Stimulated activated effector memory CD8-positive, alpha-beta T cell treated with anti-CD3 and anti-CD28 coated beads, Interleukin-12 subunit alpha, Interleukin-12 subunit beta, amount 100 ng/mL, for 72 hours (primary cell): Measurements from ENCODE around the gene ZSCAN20.

ENCODE experiments used
- ATAC-seq: fragments of 150-1000 bp; cut with Tn5 transposase; 2 replicates; pipeline ENCODE4 v1.10.0; 2021
- DNase-seq, 2 donors: peaks; one replicate each; pipeline ENCODE4 v3.0.0; 2021 to 2022; ENCODE audit warnings: low spot score in 2 of 2
- H3K27ac Mint-ChIP-seq: one replicate; pipeline ENCODE4 v1.8.0; 2022; ENCODE audit warnings: mild to moderate bottlenecking, mixed read lengths
- H3K36me3 Mint-ChIP-seq: one replicate; pipeline ENCODE4 v1.8.0; 2022; ENCODE audit warnings: mild to moderate bottlenecking, mixed read lengths
- H3K4me1 Mint-ChIP-seq: one replicate; pipeline ENCODE4 v1.8.0; 2022; ENCODE audit warnings: mixed read lengths
- H3K4me3 Mint-ChIP-seq: one replicate; pipeline ENCODE4 v1.8.0; 2022; ENCODE audit warnings: mild to moderate bottlenecking, mixed read lengths
- H3K9me3 Mint-ChIP-seq: one replicate; pipeline ENCODE4 v1.8.0; 2022; ENCODE audit warnings: mixed read lengths

Gene ZSCAN20

GRCh38 chr1:33438364-33439160, 33.9 kb upstream of the ZSCAN20 start:
- DNase-seq (no peak), ATAC-seq (no peak)
- no peak overlapping the region for H3K27ac Mint-ChIP-seq
- H3K4me3 Mint-ChIP-seq: no peak overlapping the region
- no peaks in the 10 kb centered on the region for H3K4me1 Mint-ChIP-seq
- no peaks in the 10 kb centered on the region for H3K36me3 Mint-ChIP-seq
- no peaks in the 10 kb centered on the region for H3K9me3 Mint-ChIP-seq

DNA sequence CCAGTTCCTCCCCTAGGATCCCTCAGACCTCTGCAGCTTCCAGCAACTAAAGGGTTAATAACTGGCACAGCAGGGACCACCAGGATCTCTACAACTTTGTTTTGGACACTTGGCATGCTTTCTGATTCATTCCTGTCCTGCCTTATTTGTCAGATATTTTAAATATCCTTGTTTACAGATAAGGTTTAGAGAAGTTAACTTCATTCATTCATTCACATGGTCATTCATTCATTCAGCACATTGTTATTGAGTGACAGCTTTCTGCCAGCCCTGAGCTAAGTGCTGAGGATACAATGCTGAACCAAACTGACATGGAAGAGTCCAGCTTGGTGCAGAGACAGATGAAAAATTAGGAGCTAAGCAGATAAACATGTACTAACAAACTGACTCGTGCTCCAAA, 32.8 kb upstream of the ZSCAN20 start:
- no peak for DNase-seq
- no peak for ATAC-seq
- Mint-ChIP-seq H3K4me3 (no peak overlapping the region), H3K9me3 (no peaks in the 10 kb centered on the region), H3K4me1 (no peaks in the 10 kb centered on the region), H3K27ac (no peak overlapping the region), H3K36me3 (no peaks in the 10 kb centered on the region)

DNA sequence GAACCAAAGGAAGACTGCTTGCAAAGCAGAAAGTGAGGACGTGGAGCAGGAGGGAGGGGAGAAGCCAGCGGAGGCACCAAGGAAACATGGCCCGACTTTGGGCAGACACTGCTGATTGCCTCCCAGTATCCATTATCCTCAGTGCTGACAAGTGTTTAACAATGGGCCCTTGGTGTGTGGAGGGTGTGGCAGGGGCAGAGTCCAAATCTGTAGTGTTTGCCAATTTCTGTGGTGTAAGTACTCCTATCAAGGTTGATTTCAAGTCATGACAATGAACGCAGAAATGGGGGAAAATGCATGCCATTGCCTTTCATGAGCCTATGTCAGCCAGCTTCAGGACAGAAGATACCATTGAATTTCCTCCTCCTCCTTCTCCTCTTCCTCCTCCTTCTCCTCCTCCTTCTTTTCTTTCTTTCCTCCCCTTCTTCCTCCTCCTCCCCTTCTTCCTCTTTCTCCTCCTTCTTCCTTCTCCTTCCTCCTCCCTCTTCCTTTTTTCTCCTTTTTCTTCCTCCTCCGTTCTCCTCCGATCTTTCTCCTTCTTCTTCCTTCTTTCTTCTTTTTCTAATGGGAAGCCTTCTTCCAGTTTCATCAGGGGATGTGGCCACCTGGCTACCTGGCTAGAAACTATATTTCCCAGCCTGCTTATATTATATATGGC, 31.2 kb upstream of the ZSCAN20 start:
- no peaks in the 10 kb centered on the region for H3K9me3 Mint-ChIP-seq
- ATAC-seq (no peak), DNase-seq (no peak)
- no peaks in the 10 kb centered on the region for H3K36me3 Mint-ChIP-seq
- H3K4me1 Mint-ChIP-seq: peaks cover 4% of the 10 kb centered on the region
- H3K27ac Mint-ChIP-seq: no peak overlapping the region
- H3K4me3 Mint-ChIP-seq: no peak overlapping the region

GRCh38 chr1:33442141-33442540, 30.3 kb upstream of the ZSCAN20 start:
- Mint-ChIP-seq H3K9me3 (no peaks in the 10 kb centered on the region), H3K27ac (no peak overlapping the region), H3K36me3 (no peaks in the 10 kb centered on the region), H3K4me1 (peaks cover 9% of the 10 kb centered on the region), H3K4me3 (no peak overlapping the region)
- no peak for ATAC-seq
- DNase-seq: no peak

DNA sequence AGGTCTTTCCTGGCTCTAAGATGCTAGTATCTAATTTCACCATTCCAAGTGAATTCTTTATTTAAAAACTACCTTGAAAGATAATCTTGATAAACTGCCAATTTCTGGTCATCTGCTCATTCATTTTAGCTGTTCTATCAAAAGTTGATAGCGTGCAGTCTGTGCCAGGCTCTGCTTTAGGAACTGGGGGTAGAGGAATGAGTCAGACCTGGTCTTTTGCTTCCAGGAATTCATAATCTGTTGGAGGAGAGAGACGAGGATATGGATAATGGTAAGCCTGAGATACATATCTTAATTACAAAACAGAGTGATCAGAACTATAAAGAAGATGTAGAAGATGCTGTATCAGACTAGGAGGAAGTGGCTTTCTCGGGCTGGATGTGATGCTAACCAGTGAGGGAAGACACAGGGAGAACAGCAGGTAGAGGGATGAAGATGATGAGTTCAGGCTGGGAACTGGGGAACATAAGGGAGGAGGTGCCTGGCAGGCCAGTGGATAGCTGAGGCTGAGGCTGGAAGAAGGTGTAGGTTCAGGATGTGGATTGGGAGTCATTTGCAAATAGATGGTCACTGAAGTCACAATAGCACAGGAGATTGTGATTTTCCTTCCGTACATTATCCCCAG, 29.3 kb upstream of the ZSCAN20 start:
- Mint-ChIP-seq H3K9me3 (no peaks in the 10 kb centered on the region), H3K27ac (no peak overlapping the region), H3K36me3 (no peaks in the 10 kb centered on the region), H3K4me1 (peaks cover 9% of the 10 kb centered on the region), H3K4me3 (no peak overlapping the region)
- DNase-seq (no peak), ATAC-seq (no peak)

GRCh38 chr1:33443705-33444180, 28.7 kb upstream of the ZSCAN20 start:
- Mint-ChIP-seq H3K27ac (no peak overlapping the region), H3K9me3 (no peaks in the 10 kb centered on the region), H3K4me3 (no peak overlapping the region), H3K4me1 (peaks cover 9% of the 10 kb centered on the region), H3K36me3 (no peaks in the 10 kb centered on the region)
- DNase-seq (no peak), ATAC-seq (no peak)

DNA sequence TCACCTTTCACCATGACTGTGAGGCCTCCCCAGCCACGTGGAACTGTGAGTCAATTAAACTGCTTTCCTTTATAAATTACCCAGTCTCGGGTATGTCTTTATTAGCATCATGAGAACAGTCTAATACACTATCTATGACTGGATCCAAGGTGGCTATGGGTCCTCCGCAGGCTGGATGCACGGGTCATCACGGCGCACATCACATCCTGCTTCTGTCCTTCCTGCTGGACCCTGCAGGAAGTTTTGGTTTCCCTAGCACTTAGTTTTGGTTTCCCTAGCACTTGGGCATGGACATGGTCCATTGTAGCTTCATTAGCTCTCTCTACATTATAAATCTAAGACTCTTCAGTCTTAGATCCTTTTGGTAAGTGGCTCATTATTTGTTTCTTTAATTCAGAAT, 27.3 kb upstream of the ZSCAN20 start:
- Mint-ChIP-seq H3K4me3 (no peak overlapping the region), H3K36me3 (no peaks in the 10 kb centered on the region), H3K27ac (no peak overlapping the region), H3K4me1 (peaks cover 9% of the 10 kb centered on the region), H3K9me3 (no peaks in the 10 kb centered on the region)
- ATAC-seq (no peak), DNase-seq (no peak)

- no peak overlapping the region for H3K4me3 Mint-ChIP-seq
- H3K4me1 Mint-ChIP-seq: peaks cover 9% of the 10 kb centered on the region
- no peaks in the 10 kb centered on the region for H3K36me3 Mint-ChIP-seq
- ATAC-seq: peak; percentile 58
- H3K9me3 Mint-ChIP-seq: no peaks in the 10 kb centered on the region
- H3K27ac Mint-ChIP-seq: no peak overlapping the region
- no peak for DNase-seq
These were observed 25.9 kb upstream of the ZSCAN20 start for GRCh38 chr1:33446590-33446989.

- DNase-seq (no peak), ATAC-seq (no peak)
- no peaks in the 10 kb centered on the region for H3K9me3 Mint-ChIP-seq
- no peak overlapping the region for H3K27ac Mint-ChIP-seq
- no peaks in the 10 kb centered on the region for H3K4me1 Mint-ChIP-seq
- no peaks in the 10 kb centered on the region for H3K36me3 Mint-ChIP-seq
- H3K4me3 Mint-ChIP-seq: no peak overlapping the region
These were observed 17.7 kb upstream of the ZSCAN20 start for GRCh38 chr1:33454646-33455282.

- H3K9me3 Mint-ChIP-seq: no peaks in the 10 kb centered on the region
- no peak overlapping the region for H3K27ac Mint-ChIP-seq
- ATAC-seq: peak; percentile 85
- no peaks in the 10 kb centered on the region for H3K4me1 Mint-ChIP-seq
- no peak overlapping the region for H3K4me3 Mint-ChIP-seq
- no peaks in the 10 kb centered on the region for H3K36me3 Mint-ChIP-seq
- no peak for DNase-seq
These were observed 16.6 kb upstream of the ZSCAN20 start for GRCh38 chr1:33455539-33456501.

- Mint-ChIP-seq H3K27ac (no peak overlapping the region), H3K4me1 (no peaks in the 10 kb centered on the region), H3K36me3 (no peaks in the 10 kb centered on the region), H3K9me3 (no peaks in the 10 kb centered on the region), H3K4me3 (no peak overlapping the region)
- no peak for ATAC-seq
- DNase-seq: no peak
These were observed 16.0 kb upstream of the ZSCAN20 start for GRCh38 chr1:33456502-33456886.

GRCh38 chr1:33459691-33460090, 12.8 kb upstream of the ZSCAN20 start:
- no peak for ATAC-seq
- Mint-ChIP-seq H3K4me3 (no peak overlapping the region), H3K4me1 (no peaks in the 10 kb centered on the region), H3K9me3 (no peaks in the 10 kb centered on the region), H3K27ac (no peak overlapping the region), H3K36me3 (no peaks in the 10 kb centered on the region)
- no peak for DNase-seq

GRCh38 chr1:33460144-33460543, 12.3 kb upstream of the ZSCAN20 start:
- H3K4me1 Mint-ChIP-seq: no peaks in the 10 kb centered on the region
- ATAC-seq: no peak

GRCh38 chr1:33460947-33461629, 11.4 kb upstream of the ZSCAN20 start:
- Mint-ChIP-seq H3K4me3 (no peak overlapping the region), H3K9me3 (no peaks in the 10 kb centered on the region), H3K4me1 (no peaks in the 10 kb centered on the region), H3K36me3 (no peaks in the 10 kb centered on the region), H3K27ac (no peak overlapping the region)
- DNase-seq (no peak), ATAC-seq (no peak)

More at GRCh38 chr1:33460144-33460543, 12.3 kb upstream of the ZSCAN20 start:
- no peak overlapping the region for H3K27ac Mint-ChIP-seq
- no peaks in the 10 kb centered on the region for H3K36me3 Mint-ChIP-seq
- DNase-seq: no peak
- H3K4me3 Mint-ChIP-seq: no peak overlapping the region
- H3K9me3 Mint-ChIP-seq: no peaks in the 10 kb centered on the region
